K562 (cell line): ENCODE data around the gene RCC1. TPM values are rescaled to one million over a fixed set of nuclear protein-coding genes. Genes with fewer than 3 reads are reported as not detected.

Experiments used
- ATF2 ChIP-seq: sonication (generic); formaldehyde crosslinking; IDR thresholded peaks from 2 replicates; pipeline ENCODE4 v1.8.1; 2022; ENCODE audit warnings: missing genetic modification reagents
- CEBPG ChIP-seq, 3 experiments: fragments of 200-800 bp in 1 of 3; sonication (Bioruptor generic) in 1 of 3; sonication (generic) in 1 of 3; formaldehyde crosslinking in 1 of 3; IDR thresholded peaks in 2 of 3; conservative IDR thresholded peaks in 1 of 3; 2 replicates each; pipeline versions ENCODE4 v1.6.1 to v1.8.0; 2016 to 2022; ENCODE audit warnings: missing compliant biosample characterization in 2 of 3, missing genetic modification characterization in 2 of 3, mild to moderate bottlenecking in 1 of 3, missing genetic modification reagents in 1 of 3
- ELF2 ChIP-seq: fragments of 250-450 bp; sonication (Bioruptor Pico); IDR thresholded peaks from 2 replicates; pipeline ENCODE4 v1.5.0; 2021; ENCODE audit warnings: mild to moderate bottlenecking
- ETV6 ChIP-seq, 3 experiments: fragments of 150-350 bp in 1 of 3; sonication (generic) in 1 of 3; formaldehyde crosslinking in 1 of 3; IDR thresholded peaks; 2 replicates each; pipeline versions ENCODE4 v1.6.1 to v1.8.0; 2014 to 2022; ENCODE audit warnings: borderline replicate concordance in 2 of 3, low read depth in 2 of 3, antibody characterized with exemption in 1 of 3, low read length in 1 of 3, mild to moderate bottlenecking in 1 of 3, missing genetic modification reagents in 1 of 3
- FOSL1 ChIP-seq: fragments of 200-800 bp; sonication (Bioruptor generic); conservative IDR thresholded peaks from 2 replicates; pipeline ENCODE4 v1.6.1; 2016; ENCODE audit warnings: missing genetic modification characterization, missing compliant biosample characterization
- MECOM ChIP-seq: fragments of 250-450 bp; sonication (Bioruptor Pico); IDR thresholded peaks from 2 replicates; pipeline ENCODE4 v1.8.0; 2022; ENCODE audit warnings: inconsistent platforms
- NONO ChIP-seq, 2 experiments: fragments of 200-400 bp in 1 of 2; fragments of 450-650 bp in 1 of 2; formaldehyde crosslinking in 1 of 2; IDR thresholded peaks; 2 replicates each; pipeline ENCODE4 v1.6.1; 2017; ENCODE audit warnings: low read depth in 2 of 2, mild to moderate bottlenecking in 2 of 2, moderate library complexity in 2 of 2, low read length in 1 of 2
- PCBP2 ChIP-seq: fragments of 200-400 bp; formaldehyde crosslinking; IDR thresholded peaks from 2 replicates; pipeline ENCODE4 v1.6.1; 2018; ENCODE audit warnings: low read length, low read depth, mild to moderate bottlenecking, moderate library complexity; ENCODE audit not compliant: poor library complexity, severe bottlenecking
- POLR3G ChIP-seq: IDR thresholded peaks from 2 replicates; pipeline ENCODE4 v1.6.1; 2011; ENCODE audit not compliant: insufficient read length, insufficient replicate concordance; ENCODE audit errors: extremely low read depth
- POU5F1 ChIP-seq: fragments of 150-350 bp; IDR thresholded peaks from 2 replicates; pipeline ENCODE4 v1.6.1; 2014; ENCODE audit warnings: borderline replicate concordance, low read length, low read depth, mild to moderate bottlenecking; ENCODE audit not compliant: partially characterized antibody
- RBM17 ChIP-seq: fragments of 200-400 bp; formaldehyde crosslinking; IDR thresholded peaks from 2 replicates; pipeline ENCODE4 v1.6.1; 2017; ENCODE audit warnings: low read depth, mild to moderate bottlenecking, low read length, borderline replicate concordance
- RERE ChIP-seq: sonication (generic); formaldehyde crosslinking; IDR thresholded peaks from 2 replicates; pipeline ENCODE4 v1.8.0; 2023; ENCODE audit warnings: missing genetic modification reagents, mild to moderate bottlenecking, borderline replicate concordance
- SNIP1 ChIP-seq: fragments of 450-650 bp; IDR thresholded peaks from 2 replicates; pipeline ENCODE4 v1.7.1; 2017; ENCODE audit warnings: low read depth, mild to moderate bottlenecking
- STAG1 ChIP-seq: sonication (generic); formaldehyde crosslinking; IDR thresholded peaks from 2 replicates; pipeline ENCODE4 v1.5.0; 2020; ENCODE audit warnings: missing genetic modification reagents, borderline replicate concordance
- TCF3 ChIP-seq: sonication (generic); formaldehyde crosslinking; IDR thresholded peaks from 2 replicates; pipeline ENCODE4 v1.4.0; 2020; ENCODE audit warnings: mild to moderate bottlenecking, missing genetic modification reagents
- USF2 ChIP-seq: sonication (generic); formaldehyde crosslinking; IDR thresholded peaks from 2 replicates; pipeline ENCODE4 v1.5.0; 2020; ENCODE audit warnings: missing genetic modification reagents
- ZZZ3 ChIP-seq: fragments of 450-650 bp; IDR thresholded peaks from 2 replicates; pipeline ENCODE4 v1.6.1; 2016; ENCODE audit warnings: antibody characterized with exemption, mild to moderate bottlenecking, moderate library complexity
- polyA plus RNA-seq, 8 experiments: library from polyadenylated mRNA; depleted of rRNA in 4 of 8; stranded (reverse) in 5 of 8; unstranded in 3 of 8; fragments of >200 nt; fragmentation: Nextera tagmentation in 2 of 8; fragmentation: Illumina TruSeq in 1 of 8; extraction: Ambion mirVana in 2 of 8; extraction: Trizol in 1 of 8; gene quantifications; 2 replicates each; pipeline versions ENCODE4 v1.2.1 to v1.2.3, GENCODE V29; 2011 to 2014; ENCODE audit warnings: inconsistent platforms in 1 of 8, missing spikeins in 1 of 8
- total RNA-seq, 7 experiments: library from RNA; depleted of rRNA in 6 of 7; stranded (reverse); fragments of >200 nt in 6 of 7; fragmentation: Illumina TruSeq in 2 of 7; extraction: Trizol in 2 of 7; gene quantifications; 2 replicates each; pipeline versions ENCODE4 v1.2.1 to v1.2.3, GENCODE V29; 2011 to 2021; ENCODE audit warnings: low replicate concordance in 1 of 7

The RCC1 gene
- total and polyA plus RNA-seq, 9 of the 15 experiments (the other 6 are each of a cell fraction or from before 2014, with no cell fraction given): 16.4 to 202 (median 107) TPM

- TF ChIP-seq STAG1 (CRISPR knock-in tag): peak; percentile 20; the same call in 1 of the 2 replicates
- TF ChIP-seq TCF3 (CRISPR knock-in tag): peak; percentile 67
- no peak for TF ChIP-seq ETV6 (IDR thresholded peaks at IDR 0.05; ENCODE audit: borderline replicate concordance in 1 of 2, low read depth in 2 of 2, low read length in 1 of 2)
- no peak for TF ChIP-seq ETV6 (CRISPR knock-in tag; IDR thresholded peaks at IDR 0.05; ENCODE audit: borderline replicate concordance)
- TF ChIP-seq ZZZ3: no peak
- TF ChIP-seq PCBP2: no peak
- TF ChIP-seq NONO (IDR thresholded peaks at IDR 0.05; ENCODE audit: low read depth in 2 of 2, low read length in 1 of 2): no peak
- no peak; the same call in 1 of the 2 replicates for TF ChIP-seq USF2
- 0 out of 2 replicates have a peak, but pooled peaks have one; percentile 10 for TF ChIP-seq FOSL1 (tag)
- peak; percentile 78; the same call in 1 of the 2 replicates for TF ChIP-seq ELF2 (CRISPR knock-in tag)
- TF ChIP-seq MECOM (CRISPR knock-in tag): no peak
- TF ChIP-seq POU5F1: no peak
- no peak for TF ChIP-seq SNIP1
- no peak for TF ChIP-seq POLR3G
- 0 out of 2 replicates have a peak, but pooled peaks have one; percentile 49 for TF ChIP-seq CEBPG (CRISPR knock-in tag; IDR thresholded peaks at IDR 0.05)
- no peak for TF ChIP-seq CEBPG (tag; conservative IDR thresholded peaks at IDR 0.05 in 1 of 2, IDR thresholded peaks at IDR 0.05 in 1 of 2)
- no peak for TF ChIP-seq ATF2 (CRISPR knock-in tag)
- TF ChIP-seq RERE (CRISPR knock-in tag): no peak
- TF ChIP-seq RBM17: no peak
These were observed 75.1 kb downstream of the RCC1 start (continued) for GRCh38 chr1:28580722-28581530.
